Endothelial cell of umbilical vein (primary cell): ENCODE results near the gene GLRX.

Experiments used
- EZH2 ChIP-seq: IDR thresholded peaks from 2 replicates; pipeline ENCODE4 v1.6.1; 2012; ENCODE audit warnings: borderline replicate concordance, low read depth, mild to moderate bottlenecking, moderate library complexity, low read length, inconsistent platforms; ENCODE audit not compliant: severe bottlenecking
- JUN ChIP-seq: IDR thresholded peaks from 2 replicates; pipeline ENCODE4 v1.6.1; 2011; ENCODE audit warnings: borderline replicate concordance, low read depth; ENCODE audit not compliant: insufficient read length, insufficient read depth
- TF ChIP-seq, protein P1 (sequence below): IDR thresholded peaks from 2 replicates; pipeline ENCODE4 v1.6.1; 2011; ENCODE audit not compliant: insufficient read depth, insufficient read length

DNA sequence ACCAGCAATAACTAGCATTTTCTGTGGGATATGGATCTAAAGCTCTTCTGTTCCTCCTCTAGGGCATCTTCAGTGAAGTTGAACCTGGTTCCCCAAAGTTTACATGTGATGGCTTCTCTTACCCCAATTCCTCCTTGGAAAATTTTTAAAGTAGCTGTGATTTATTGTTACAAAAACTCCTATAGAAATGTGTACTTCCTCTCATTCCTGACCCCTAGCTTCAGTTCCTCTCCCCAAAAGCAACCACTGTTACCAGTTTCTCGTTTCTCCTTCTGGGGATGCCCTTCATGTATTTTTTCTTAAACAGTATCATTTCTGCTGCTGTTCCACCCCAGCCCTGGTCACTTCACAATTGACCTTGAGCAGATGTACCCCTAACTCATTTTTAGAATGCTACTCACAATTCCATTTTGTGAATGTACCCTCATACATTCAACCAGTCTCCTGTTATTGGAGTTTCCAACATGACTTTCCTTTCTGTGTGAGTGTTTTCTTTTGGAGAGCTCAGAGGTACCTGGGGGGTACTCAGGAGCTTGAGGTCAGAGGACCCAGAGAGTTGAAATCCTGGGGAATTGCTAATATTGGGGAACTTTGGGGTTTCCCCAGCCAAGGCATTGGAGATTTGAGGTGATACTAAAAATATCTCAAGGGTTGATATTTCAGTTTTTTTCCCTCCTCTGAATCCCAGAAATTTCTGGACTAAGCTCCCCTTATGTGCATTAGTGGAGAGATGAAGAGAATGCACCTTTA, 18.6 kb upstream of the GLRX start:
- TF ChIP-seq EZH2 (no peak), JUN (no peak)
- TF ChIP-seq, protein P1, sequence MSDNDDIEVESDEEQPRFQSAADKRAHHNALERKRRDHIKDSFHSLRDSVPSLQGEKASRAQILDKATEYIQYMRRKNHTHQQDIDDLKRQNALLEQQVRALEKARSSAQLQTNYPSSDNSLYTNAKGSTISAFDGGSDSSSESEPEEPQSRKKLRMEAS = no peak
